Measurements from ENCODE around the gene RUBCNL. TPM values are rescaled to one million over a fixed set of nuclear protein-coding genes. Genes with fewer than 3 reads are reported as not detected.

The RUBCNL gene
- total RNA-seq, 1 experiment from 2014 or later, result not detected

DNA sequence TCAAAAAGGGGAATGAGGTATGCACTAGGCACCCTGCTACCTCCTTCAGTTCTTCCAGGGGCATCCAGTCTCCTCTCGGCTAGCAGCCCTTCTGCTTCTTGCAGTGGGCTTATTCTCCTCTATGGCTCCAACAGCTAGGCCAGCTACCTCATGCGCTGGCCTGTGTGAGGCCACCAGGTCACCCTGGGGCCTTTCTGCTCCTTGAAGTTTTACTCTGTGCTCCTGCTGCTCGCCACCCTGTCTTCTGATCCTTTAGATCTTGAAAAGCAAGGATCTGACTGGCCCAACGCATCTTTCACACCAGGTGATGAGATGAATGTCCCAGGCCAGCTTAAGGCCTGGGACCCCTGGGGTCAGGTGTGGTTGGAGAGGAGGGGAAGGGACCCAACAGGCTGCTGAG, 66.2 kb downstream of the RUBCNL start:
- Histone ChIP-seq H3K9ac (ENCODE audit: low read length) (no peak overlapping the region), H3K4me3 (ENCODE audit: low read length) (no peak overlapping the region), H3F3A (ENCODE audit: low read length, unreplicated experiment) (no peaks in the 10 kb centered on the region), H3K4me2 (ENCODE audit: low read length) (no peak overlapping the region), H3K4me1 (ENCODE audit: insufficient read depth, low read length) (no peaks in the 10 kb centered on the region), H3K27me3 (ENCODE audit: low read length) (0 out of 2 replicates have a peak, but pooled peaks cover 2% of the 10 kb centered on the region), H3K79me2 (ENCODE audit: low read length) (no peaks in the 10 kb centered on the region), H2AFZ (ENCODE audit: low read length) (no peak overlapping the region), H4K20me1 (ENCODE audit: low read length) (no peaks in the 10 kb centered on the region), H3K9me2 (replicated peaks; ENCODE audit: low read length) (no peaks in the 10 kb centered on the region), H3K27ac (ENCODE audit: low read length) (no peak overlapping the region), H3K36me3 (ENCODE audit: low read depth, low read length) (no peaks in the 10 kb centered on the region), H3K9me3 (ENCODE audit: low read length) (no peaks in the 10 kb centered on the region)
- CTCF ChIA-PET, result interaction anchor here (1.0 kb wide), 1 partner anchor 513 kb away, joined by 6 read pairs; no protein-coding TSS in a partner anchor
- intact Hi-C loops (cut with micrococcal nuclease), result loop anchor here (10.0 kb wide), 1 partner anchor 696 kb away; no protein-coding TSS in a partner anchor
- ATAC-seq (no peak), DNase-seq (no peak)
- TF ChIP-seq EZH2phosphoT487 (IDR thresholded peaks at IDR 0.05; ENCODE audit: borderline replicate concordance, low read length) (no peak), EZH2 (IDR thresholded peaks at IDR 0.05; ENCODE audit: low read length, unreplicated experiment) (no peak)
- TF ChIP-seq, protein P1, sequence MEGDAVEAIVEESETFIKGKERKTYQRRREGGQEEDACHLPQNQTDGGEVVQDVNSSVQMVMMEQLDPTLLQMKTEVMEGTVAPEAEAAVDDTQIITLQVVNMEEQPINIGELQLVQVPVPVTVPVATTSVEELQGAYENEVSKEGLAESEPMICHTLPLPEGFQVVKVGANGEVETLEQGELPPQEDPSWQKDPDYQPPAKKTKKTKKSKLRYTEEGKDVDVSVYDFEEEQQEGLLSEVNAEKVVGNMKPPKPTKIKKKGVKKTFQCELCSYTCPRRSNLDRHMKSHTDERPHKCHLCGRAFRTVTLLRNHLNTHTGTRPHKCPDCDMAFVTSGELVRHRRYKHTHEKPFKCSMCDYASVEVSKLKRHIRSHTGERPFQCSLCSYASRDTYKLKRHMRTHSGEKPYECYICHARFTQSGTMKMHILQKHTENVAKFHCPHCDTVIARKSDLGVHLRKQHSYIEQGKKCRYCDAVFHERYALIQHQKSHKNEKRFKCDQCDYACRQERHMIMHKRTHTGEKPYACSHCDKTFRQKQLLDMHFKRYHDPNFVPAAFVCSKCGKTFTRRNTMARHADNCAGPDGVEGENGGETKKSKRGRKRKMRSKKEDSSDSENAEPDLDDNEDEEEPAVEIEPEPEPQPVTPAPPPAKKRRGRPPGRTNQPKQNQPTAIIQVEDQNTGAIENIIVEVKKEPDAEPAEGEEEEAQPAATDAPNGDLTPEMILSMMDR (conservative IDR thresholded peaks at IDR 0.05; ENCODE audit: low read depth, low read length), result no peak
- POLR2A ChIA-PET (ENCODE audit: unreplicated experiment), result no interaction called here
- no TSS peak for BruUV-seq (replicated peaks)

DNA sequence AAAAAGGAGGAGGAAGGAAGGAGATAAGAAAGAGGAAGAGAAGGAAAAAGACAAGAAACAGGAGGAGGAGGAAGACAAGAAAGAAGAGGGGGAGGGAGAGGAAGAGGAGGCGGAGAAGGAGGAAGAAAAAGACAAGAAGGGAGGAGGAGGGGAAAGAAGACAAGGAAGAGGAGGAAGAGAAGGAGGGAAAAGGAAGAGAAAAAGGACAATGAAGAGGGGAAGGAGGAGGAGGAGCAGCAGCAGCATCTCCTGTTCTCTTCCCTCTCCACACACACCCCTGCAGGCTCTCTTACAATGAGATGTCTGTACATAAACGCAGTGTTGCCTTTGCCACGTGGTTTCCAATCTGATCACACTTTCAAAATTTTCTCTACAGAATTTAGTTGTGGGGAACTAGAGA, 66.6 kb downstream of the RUBCNL start:
- 0 out of 2 replicates have a peak, but pooled peaks cover 2% of the 10 kb centered on the region for H3K27me3 ChIP-seq (ENCODE audit: low read length)
- H3K9me3 ChIP-seq (ENCODE audit: low read length), result no peaks in the 10 kb centered on the region
- H3K27ac ChIP-seq (ENCODE audit: low read length), result no peak overlapping the region
- no TSS peak for BruUV-seq (replicated peaks)
- H3K9me2 ChIP-seq (replicated peaks; ENCODE audit: low read length), result no peaks in the 10 kb centered on the region
- DNase-seq, result no peak
- H3K4me3 ChIP-seq (ENCODE audit: low read length), result no peak overlapping the region
- H2AFZ ChIP-seq (ENCODE audit: low read length), result no peak overlapping the region
- no peaks in the 10 kb centered on the region for H3K79me2 ChIP-seq (ENCODE audit: low read length)
- POLR2A ChIA-PET (ENCODE audit: unreplicated experiment), result no interaction called here
- CTCF ChIA-PET, result no interaction called here
- no peaks in the 10 kb centered on the region for H3K4me1 ChIP-seq (ENCODE audit: insufficient read depth, low read length)
- no peaks in the 10 kb centered on the region for H4K20me1 ChIP-seq (ENCODE audit: low read length)
- no peak for ATAC-seq
- H3K36me3 ChIP-seq (ENCODE audit: low read depth, low read length), result no peaks in the 10 kb centered on the region
- H3K9ac ChIP-seq (ENCODE audit: low read length), result no peak overlapping the region
- H3K4me2 ChIP-seq (ENCODE audit: low read length), result no peak overlapping the region
- TF ChIP-seq, protein P1 (conservative IDR thresholded peaks at IDR 0.05; ENCODE audit: low read depth, low read length), result no peak
- no peak for TF ChIP-seq EZH2phosphoT487 (IDR thresholded peaks at IDR 0.05; ENCODE audit: borderline replicate concordance, low read length)
- no peak for TF ChIP-seq EZH2 (IDR thresholded peaks at IDR 0.05; ENCODE audit: low read length, unreplicated experiment)
- no peaks in the 10 kb centered on the region for H3F3A ChIP-seq (ENCODE audit: low read length, unreplicated experiment)
- intact Hi-C loops (cut with micrococcal nuclease), result loop anchor here (10.0 kb wide), 1 partner anchor 696 kb away; no protein-coding TSS in a partner anchor

DNA sequence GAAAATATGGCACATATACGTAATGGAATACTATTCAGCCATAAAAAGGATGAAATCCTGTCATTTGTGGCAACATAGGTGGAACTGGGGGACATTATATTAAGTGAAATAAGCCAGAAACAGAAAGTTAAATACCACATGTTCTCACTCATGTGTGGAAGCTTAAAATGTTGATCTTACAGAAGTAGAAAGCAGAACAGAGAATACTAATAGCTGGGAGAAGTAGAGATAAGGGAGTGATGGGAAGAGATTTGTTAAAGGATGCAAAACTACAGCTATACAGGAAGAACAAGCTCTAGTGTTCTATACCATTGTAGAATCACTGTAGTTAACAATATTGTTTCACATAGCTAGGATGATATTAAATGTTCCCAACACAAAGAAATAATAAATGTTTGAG, 68.1 kb downstream of the RUBCNL start:
- Histone ChIP-seq H3K79me2 (ENCODE audit: low read length) (no peaks in the 10 kb centered on the region), H3K36me3 (ENCODE audit: low read depth, low read length) (no peaks in the 10 kb centered on the region), H4K20me1 (ENCODE audit: low read length) (no peaks in the 10 kb centered on the region), H2AFZ (ENCODE audit: low read length) (no peak overlapping the region), H3K27ac (ENCODE audit: low read length) (no peak overlapping the region), H3K4me2 (ENCODE audit: low read length) (no peak overlapping the region), H3K4me3 (ENCODE audit: low read length) (no peak overlapping the region), H3F3A (ENCODE audit: low read length, unreplicated experiment) (no peaks in the 10 kb centered on the region), H3K4me1 (ENCODE audit: insufficient read depth, low read length) (no peaks in the 10 kb centered on the region), H3K27me3 (ENCODE audit: low read length) (0 out of 2 replicates have a peak, but pooled peaks cover 2% of the 10 kb centered on the region), H3K9me3 (ENCODE audit: low read length) (no peaks in the 10 kb centered on the region), H3K9me2 (replicated peaks; ENCODE audit: low read length) (no peaks in the 10 kb centered on the region), H3K9ac (ENCODE audit: low read length) (no peak overlapping the region)
- DNase-seq, result no peak
- intact Hi-C loops (cut with micrococcal nuclease), result loop anchor here (5.0 kb wide), 2 partner anchors 157 to 512 kb away; no protein-coding TSS in a partner anchor
- no peak for TF ChIP-seq EZH2 (IDR thresholded peaks at IDR 0.05; ENCODE audit: low read length, unreplicated experiment)
- TF ChIP-seq, protein P1 (conservative IDR thresholded peaks at IDR 0.05; ENCODE audit: low read depth, low read length), result no peak
- TF ChIP-seq EZH2phosphoT487 (IDR thresholded peaks at IDR 0.05; ENCODE audit: borderline replicate concordance, low read length), result no peak
- ChIA-PET POLR2A (ENCODE audit: unreplicated experiment) (no interaction called here), CTCF (no interaction called here)
- no TSS peak for BruUV-seq (replicated peaks)
- ATAC-seq, result no peak

Measured in PC-3 (cell line).